Glutamatergic neuron (in vitro differentiated cells): ENCODE data around the gene DDX31. TPM values are rescaled to one million over a fixed set of nuclear protein-coding genes. Genes with fewer than 3 reads are reported as not detected.

Experiments used
- DNase-seq: peaks from one replicate; pipeline ENCODE4 v3.0.0; 2022
- H3K27ac Mint-ChIP-seq: one replicate; pipeline ENCODE4 v1.8.0; 2020; ENCODE audit warnings: mild to moderate bottlenecking, mixed read lengths, inconsistent platforms; ENCODE audit not compliant: unreplicated experiment
- H3K27me3 Mint-ChIP-seq: one replicate; pipeline ENCODE4 v1.8.0; 2020; ENCODE audit warnings: mild to moderate bottlenecking, moderate library complexity, mixed read lengths, inconsistent platforms; ENCODE audit not compliant: unreplicated experiment
- H3K36me3 Mint-ChIP-seq: one replicate; pipeline ENCODE4 v1.8.0; 2020; ENCODE audit warnings: mild to moderate bottlenecking, mixed read lengths, inconsistent platforms; ENCODE audit not compliant: unreplicated experiment
- H3K4me1 Mint-ChIP-seq: one replicate; pipeline ENCODE4 v1.8.0; 2020; ENCODE audit warnings: mild to moderate bottlenecking, low read depth, mixed read lengths, inconsistent platforms; ENCODE audit not compliant: unreplicated experiment
- H3K4me3 Mint-ChIP-seq: one replicate; pipeline ENCODE4 v1.8.0; 2020; ENCODE audit warnings: mild to moderate bottlenecking, mixed read lengths, inconsistent platforms; ENCODE audit not compliant: unreplicated experiment
- H3K9me3 Mint-ChIP-seq: one replicate; pipeline ENCODE4 v1.8.0; 2020; ENCODE audit warnings: mild to moderate bottlenecking, moderate library complexity, mixed read lengths, inconsistent platforms; ENCODE audit not compliant: unreplicated experiment
- CTCF ChIP-seq: fragments of 200-600 bp; sonication (generic); IDR thresholded peaks from one replicate; pipeline ENCODE4 v1.5.0; 2021; ENCODE audit not compliant: partially characterized antibody, unreplicated experiment
- total RNA-seq: library from RNA; stranded (reverse); fragmentation: NEBNext Ultra II Directional; extraction: Animal tissue kit (Norgen Biotek cat#: 25700); gene quantifications from one replicate; pipeline ENCODE4 v1.2.1, GENCODE V29; 2021; ENCODE audit not compliant: unreplicated experiment

Gene DDX31
- total RNA-seq, 1 donor from 2014 or later = 8.7 TPM

GRCh38 chr9:132614324-132614723 lies 55.5 kb downstream of the DDX31 start:
- H3K4me1 Mint-ChIP-seq = peaks cover 14% of the 10 kb centered on the region
- H3K9me3 Mint-ChIP-seq = no peaks in the 10 kb centered on the region
- TF ChIP-seq CTCF = no peak
- no peaks in the 10 kb centered on the region for H3K36me3 Mint-ChIP-seq
- no peak overlapping the region for H3K4me3 Mint-ChIP-seq
- no peaks in the 10 kb centered on the region for H3K27me3 Mint-ChIP-seq
- no peak for DNase-seq
- no peak overlapping the region for H3K27ac Mint-ChIP-seq

GRCh38 chr9:132610661-132611060 lies 59.1 kb downstream of the DDX31 start:
- TF ChIP-seq CTCF = no peak
- H3K9me3 Mint-ChIP-seq = no peaks in the 10 kb centered on the region
- no peaks in the 10 kb centered on the region for H3K27me3 Mint-ChIP-seq
- H3K27ac Mint-ChIP-seq = no peak overlapping the region
- no peak for DNase-seq
- H3K4me3 Mint-ChIP-seq = no peak overlapping the region
- no peaks in the 10 kb centered on the region for H3K36me3 Mint-ChIP-seq
- H3K4me1 Mint-ChIP-seq = peaks cover 10% of the 10 kb centered on the region

DNA sequence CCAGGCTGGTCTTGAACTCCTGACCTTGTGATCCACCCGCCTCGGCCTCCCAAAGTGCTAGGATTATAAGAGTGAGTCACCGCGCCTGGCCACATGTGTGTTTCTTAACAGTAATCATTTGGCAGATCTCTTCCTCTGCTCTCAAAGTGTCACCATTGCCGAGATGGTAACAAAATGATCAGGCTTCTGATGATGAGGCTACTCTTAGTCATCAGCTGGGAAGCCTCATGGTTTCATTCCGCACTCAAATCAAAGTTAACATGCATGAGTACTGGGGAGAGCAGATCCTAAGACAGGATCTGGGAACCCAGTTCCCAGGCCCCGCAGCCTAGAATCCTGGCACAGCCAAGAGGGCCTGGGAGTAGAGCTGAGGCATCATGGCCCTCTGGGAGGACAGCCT lies 60.0 kb downstream of the DDX31 start:
- Mint-ChIP-seq H3K4me1 (peaks cover 16% of the 10 kb centered on the region), H3K9me3 (no peaks in the 10 kb centered on the region), H3K36me3 (no peaks in the 10 kb centered on the region), H3K4me3 (no peak overlapping the region), H3K27me3 (no peaks in the 10 kb centered on the region), H3K27ac (no peak overlapping the region)
- TF ChIP-seq CTCF = no peak
- no peak for DNase-seq

DNA sequence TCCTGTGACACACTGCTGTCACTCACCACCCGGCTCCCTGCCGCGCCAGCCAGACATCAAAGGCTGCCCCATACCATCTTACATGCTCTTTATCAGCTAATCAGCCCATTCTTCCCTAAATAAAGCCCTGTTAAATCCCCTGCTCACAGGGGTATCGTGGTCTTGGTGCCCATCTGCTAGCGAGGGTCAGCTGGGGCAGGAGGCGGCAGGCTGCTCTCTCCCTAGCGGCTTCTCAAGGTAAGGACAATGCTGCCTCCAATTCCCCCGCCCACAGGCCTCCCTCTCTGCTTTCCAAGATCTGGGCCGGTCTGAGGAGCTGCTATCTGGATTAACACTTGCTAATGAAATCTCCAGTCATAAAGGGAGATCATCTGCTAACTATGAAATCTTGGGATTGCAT lies 60.6 kb downstream of the DDX31 start:
- no peak for TF ChIP-seq CTCF
- H3K4me3 Mint-ChIP-seq = peak overlapping the region; percentile 32
- H3K4me1 Mint-ChIP-seq = peaks cover 18% of the 10 kb centered on the region
- H3K27ac Mint-ChIP-seq = peak overlapping the region; percentile 20
- peaks cover 2% of the 10 kb centered on the region for H3K9me3 Mint-ChIP-seq
- no peaks in the 10 kb centered on the region for H3K36me3 Mint-ChIP-seq
- no peak for DNase-seq
- no peaks in the 10 kb centered on the region for H3K27me3 Mint-ChIP-seq

DNA sequence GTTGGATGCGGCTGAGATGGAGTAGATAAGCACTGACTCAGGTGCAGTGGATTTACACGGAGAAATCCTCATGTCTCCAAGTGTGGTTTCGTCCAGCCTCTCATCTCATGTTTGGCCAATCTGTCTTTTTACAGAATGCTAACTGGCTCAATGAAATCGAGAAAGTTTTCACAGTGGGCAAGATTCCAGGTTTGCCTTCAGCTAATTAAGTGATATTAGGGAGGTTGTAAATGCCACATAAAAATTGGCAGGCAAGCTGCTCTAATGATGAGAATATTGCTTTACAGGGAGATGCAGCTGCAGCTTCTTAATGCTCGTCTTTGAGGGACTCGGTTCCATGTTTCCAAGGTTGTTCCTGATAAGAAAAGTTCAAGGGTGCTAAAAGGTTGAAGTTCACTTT lies 63.7 kb downstream of the DDX31 start:
- Mint-ChIP-seq H3K27ac (no peak overlapping the region), H3K4me1 (peaks cover 21% of the 10 kb centered on the region), H3K36me3 (no peaks in the 10 kb centered on the region), H3K4me3 (no peak overlapping the region), H3K9me3 (peaks cover 2% of the 10 kb centered on the region), H3K27me3 (no peaks in the 10 kb centered on the region)
- no peak for DNase-seq
- TF ChIP-seq CTCF = no peak
